HG02970 (cell line): ENCODE data around the gene CD86.

Experiments used
- ATAC-seq: cut with Tn5 transposase; IDR thresholded peaks from one replicate; pipeline ENCODE4 v1.9.1; 2021; ENCODE audit warnings: mild to moderate bottlenecking, moderate library complexity, moderate number of reproducible peaks; ENCODE audit not compliant: unreplicated experiment, low FRiP score

Gene CD86

GRCh38 chr3:122088531-122088930, 33.4 kb downstream of the CD86 start:
- ATAC-seq = no peak

- peak; percentile 61 for ATAC-seq
These were observed 36.6 kb downstream of the CD86 start for GRCh38 chr3:122091602-122092295.

GRCh38 chr3:122092460-122093165, 37.5 kb downstream of the CD86 start:
- no peak for ATAC-seq

- ATAC-seq = no peak
These were observed 39.0 kb downstream of the CD86 start for GRCh38 chr3:122094125-122094524.

- ATAC-seq = no peak
These were observed 39.5 kb downstream of the CD86 start for GRCh38 chr3:122094693-122095092.

GRCh38 chr3:122097141-122097540, 42.0 kb downstream of the CD86 start:
- no peak for ATAC-seq

- no peak for ATAC-seq
These were observed 43.4 kb downstream of the CD86 start for GRCh38 chr3:122098611-122099010.

GRCh38 chr3:122099255-122099654, 44.1 kb downstream of the CD86 start:
- ATAC-seq = no peak

GRCh38 chr3:122100083-122100482, 44.9 kb downstream of the CD86 start:
- no peak for ATAC-seq

GRCh38 chr3:122100591-122101463, 45.7 kb downstream of the CD86 start:
- no peak for ATAC-seq

GRCh38 chr3:122101646-122102045, 46.5 kb downstream of the CD86 start:
- ATAC-seq = no peak

- peak; percentile 38 for ATAC-seq
These were observed 47.2 kb downstream of the CD86 start for GRCh38 chr3:122102191-122102935.

GRCh38 chr3:122103821-122104514, 48.8 kb downstream of the CD86 start:
- ATAC-seq = no peak

- no peak for ATAC-seq
These were observed 49.5 kb downstream of the CD86 start for GRCh38 chr3:122104515-122105194.

- ATAC-seq = no peak
These were observed 50.5 kb downstream of the CD86 start for GRCh38 chr3:122105626-122106025.

GRCh38 chr3:122107171-122107570, 52.0 kb downstream of the CD86 start:
- ATAC-seq = no peak

GRCh38 chr3:122111974-122112373, 56.8 kb downstream of the CD86 start:
- no peak for ATAC-seq

- ATAC-seq = no peak
These were observed 57.6 kb downstream of the CD86 start for GRCh38 chr3:122112754-122113153.

- no peak for ATAC-seq
These were observed 68.7 kb downstream of the CD86 start for GRCh38 chr3:122123850-122124249.
